Astrocyte of the spinal cord (primary cell): ENCODE results near the gene KLF18.
"Not testable (repeated sequence)": the region's sequence is repeated elsewhere in the genome, so short reads cannot be mapped to it uniquely, and the experiment has no call there.

ENCODE experiments used
- DNase-seq: peaks from one replicate; pipeline ENCODE4 v3.0.0; 2011; ENCODE audit warnings: low read depth, low spot score
- H3K4me3 ChIP-seq: 2 replicates; pipeline ENCODE4 v1.5.1; 2011; ENCODE audit warnings: low read depth, mild to moderate bottlenecking, low read length, moderate library complexity
- in situ Hi-C: cut with HindIII; loops from 2 replicates; pipeline ENCODE4 v1.10.0; 2017; ENCODE audit warnings: low sequenced_read_pairs
- TF ChIP-seq, protein P1 (sequence below): IDR thresholded peaks from 2 replicates; pipeline ENCODE4 v1.5.1; 2012; ENCODE audit warnings: low read depth, mild to moderate bottlenecking, low read length, inconsistent platforms

KLF18 gene

DNA sequence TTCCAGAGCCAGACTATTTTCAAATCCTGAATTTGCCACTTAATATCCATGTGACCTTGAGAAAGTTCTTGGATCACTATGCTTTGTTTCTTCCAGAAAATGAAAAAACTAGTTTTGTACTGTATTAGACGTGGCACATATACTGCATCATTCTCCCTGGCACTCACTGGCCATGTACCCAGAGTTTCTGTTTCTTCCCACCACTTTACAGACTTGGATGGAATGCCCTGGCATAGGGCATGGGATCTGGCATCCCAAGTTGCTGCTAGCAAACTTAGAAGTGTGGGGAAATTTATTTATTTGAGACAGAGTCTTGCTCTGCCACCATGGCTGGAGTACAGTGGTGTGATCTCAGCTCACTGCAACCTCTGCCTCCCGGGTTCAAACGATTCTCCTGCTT lies 10.0 kb downstream of the KLF18 start:
- TF ChIP-seq, protein P1, sequence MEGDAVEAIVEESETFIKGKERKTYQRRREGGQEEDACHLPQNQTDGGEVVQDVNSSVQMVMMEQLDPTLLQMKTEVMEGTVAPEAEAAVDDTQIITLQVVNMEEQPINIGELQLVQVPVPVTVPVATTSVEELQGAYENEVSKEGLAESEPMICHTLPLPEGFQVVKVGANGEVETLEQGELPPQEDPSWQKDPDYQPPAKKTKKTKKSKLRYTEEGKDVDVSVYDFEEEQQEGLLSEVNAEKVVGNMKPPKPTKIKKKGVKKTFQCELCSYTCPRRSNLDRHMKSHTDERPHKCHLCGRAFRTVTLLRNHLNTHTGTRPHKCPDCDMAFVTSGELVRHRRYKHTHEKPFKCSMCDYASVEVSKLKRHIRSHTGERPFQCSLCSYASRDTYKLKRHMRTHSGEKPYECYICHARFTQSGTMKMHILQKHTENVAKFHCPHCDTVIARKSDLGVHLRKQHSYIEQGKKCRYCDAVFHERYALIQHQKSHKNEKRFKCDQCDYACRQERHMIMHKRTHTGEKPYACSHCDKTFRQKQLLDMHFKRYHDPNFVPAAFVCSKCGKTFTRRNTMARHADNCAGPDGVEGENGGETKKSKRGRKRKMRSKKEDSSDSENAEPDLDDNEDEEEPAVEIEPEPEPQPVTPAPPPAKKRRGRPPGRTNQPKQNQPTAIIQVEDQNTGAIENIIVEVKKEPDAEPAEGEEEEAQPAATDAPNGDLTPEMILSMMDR, result no peak
- no peak overlapping the region for H3K4me3 ChIP-seq
- in situ Hi-C loops, result no loop called here
- no peak for DNase-seq

DNA sequence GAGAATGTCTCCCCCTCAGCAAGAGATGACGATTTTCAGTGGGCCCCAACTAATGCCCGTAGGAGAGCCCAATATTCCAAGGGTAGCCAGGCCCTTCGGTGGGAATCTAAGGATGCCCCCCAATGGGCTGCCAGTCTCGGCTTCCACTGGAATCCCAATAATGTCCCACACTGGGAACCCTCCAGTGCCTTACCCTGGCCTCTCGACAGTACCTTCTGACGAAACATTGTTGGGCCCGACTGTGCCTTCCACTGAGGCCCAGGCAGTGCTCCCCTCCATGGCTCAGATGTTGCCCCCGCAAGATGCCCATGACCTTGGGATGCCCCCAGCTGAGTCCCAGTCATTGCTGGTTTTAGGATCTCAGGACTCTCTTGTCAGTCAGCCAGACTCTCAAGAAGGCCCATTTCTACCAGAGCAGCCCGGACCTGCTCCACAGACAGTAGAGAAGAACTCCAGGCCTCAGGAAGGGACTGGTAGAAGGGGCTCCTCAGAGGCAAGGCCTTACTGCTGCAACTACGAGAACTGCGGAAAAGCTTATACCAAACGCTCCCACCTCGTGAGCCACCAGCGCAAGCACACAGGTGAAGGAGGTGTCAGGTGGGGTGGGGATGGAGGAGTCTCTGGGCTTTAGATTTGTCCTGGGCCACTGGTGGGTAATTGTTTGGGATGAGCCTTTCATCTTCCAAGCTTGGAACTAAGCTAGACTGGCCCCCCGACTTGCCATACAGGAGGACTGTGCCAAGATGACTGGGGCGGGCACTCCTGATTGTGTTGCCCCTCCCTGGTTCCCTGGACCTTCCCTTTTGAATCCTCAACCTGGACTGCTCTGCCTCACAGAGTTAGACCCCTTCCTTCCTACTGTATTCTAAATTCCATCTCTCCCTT lies 11.6 kb downstream of the KLF18 start:
- DNase-seq, result no peak
- H3K4me3 ChIP-seq, result no peak overlapping the region
- TF ChIP-seq, protein P1, result no peak
- in situ Hi-C loops, result no loop called here

DNA sequence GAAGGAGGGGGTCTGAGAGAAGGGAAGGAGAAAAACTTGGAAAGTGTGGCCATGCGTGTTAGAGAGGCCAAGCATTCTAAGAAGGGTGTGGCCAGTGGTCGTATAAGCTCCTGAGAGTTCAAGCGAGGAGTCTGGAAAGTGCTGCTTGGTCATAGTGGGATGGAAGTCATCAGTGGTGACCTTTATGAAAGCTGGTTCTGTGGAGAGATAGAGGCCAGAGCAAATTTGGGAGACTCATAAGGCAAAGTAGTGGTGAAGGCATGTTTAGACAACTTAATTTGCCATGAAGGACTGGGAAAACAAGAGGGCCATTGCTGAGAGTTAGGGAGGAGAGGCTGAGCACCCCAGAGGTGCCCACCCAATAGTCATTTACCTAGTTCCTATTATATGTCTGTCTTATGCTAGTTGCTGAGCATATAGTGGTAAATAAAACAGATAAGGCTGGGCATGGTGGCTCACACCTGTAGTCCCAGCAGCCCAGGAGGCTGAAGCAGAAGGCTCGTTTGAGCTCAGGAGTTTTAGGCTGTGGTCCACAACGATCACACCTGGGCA lies 21.0 kb downstream of the KLF18 start:
- H3K4me3 ChIP-seq, result no peak overlapping the region
- in situ Hi-C loops, result no loop called here
- no peak for DNase-seq
- TF ChIP-seq, protein P1, result no peak

DNA sequence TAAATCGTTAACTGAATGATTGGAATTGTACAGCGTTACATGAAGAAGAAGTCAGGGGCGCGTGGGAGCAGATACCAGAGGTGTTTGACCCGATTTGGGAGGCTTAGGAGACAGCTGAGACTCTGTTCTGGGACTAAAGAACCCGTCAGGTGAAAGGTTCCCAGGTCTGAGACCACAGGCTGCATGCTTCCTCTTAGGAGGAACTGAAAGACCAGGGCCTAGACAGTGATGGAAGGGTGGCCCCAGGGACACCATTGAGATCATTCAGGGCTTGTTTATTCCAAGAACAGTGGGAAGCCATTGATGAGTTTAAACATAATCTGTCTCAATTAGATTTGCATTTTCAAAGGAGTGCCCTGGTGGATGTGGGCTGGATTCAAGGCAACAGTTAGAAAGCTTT lies 21.9 kb downstream of the KLF18 start:
- TF ChIP-seq, protein P1, result no peak
- DNase-seq, result no peak
- H3K4me3 ChIP-seq, result no peak overlapping the region
- in situ Hi-C loops, result no loop called here

DNA sequence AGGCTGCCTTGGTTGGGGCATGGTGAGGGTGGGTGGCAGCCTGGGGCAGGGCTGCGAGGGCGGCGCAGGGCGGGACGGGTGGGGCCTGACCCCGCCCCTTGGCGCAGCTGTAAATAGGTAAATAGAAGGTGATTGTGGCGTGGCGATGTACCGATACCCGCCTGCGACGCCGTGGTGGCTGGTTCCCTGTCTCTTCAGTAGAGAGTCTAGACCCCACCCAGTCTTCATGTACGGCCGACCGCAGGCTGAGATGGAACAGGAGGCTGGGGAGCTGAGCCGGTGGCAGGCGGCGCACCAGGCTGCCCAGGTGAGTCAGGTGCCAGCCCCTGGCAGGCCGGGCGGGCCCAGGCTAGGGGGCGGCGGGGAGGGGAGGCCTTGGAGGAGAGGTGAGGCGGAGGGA lies 22.7 kb downstream of the KLF18 start, which contains the start of gene KLF17:
Gene KLF17, plus strand, starts transcription at position 140 of the 400 bp plus-strand sequence. Its CDS starts 87 bp downstream, at position 227.
- in situ Hi-C loops, result no loop called here
- TF ChIP-seq, protein P1, result no peak
- DNase-seq, result no peak
- no peak within 1 kb of the TSS for H3K4me3 ChIP-seq

DNA sequence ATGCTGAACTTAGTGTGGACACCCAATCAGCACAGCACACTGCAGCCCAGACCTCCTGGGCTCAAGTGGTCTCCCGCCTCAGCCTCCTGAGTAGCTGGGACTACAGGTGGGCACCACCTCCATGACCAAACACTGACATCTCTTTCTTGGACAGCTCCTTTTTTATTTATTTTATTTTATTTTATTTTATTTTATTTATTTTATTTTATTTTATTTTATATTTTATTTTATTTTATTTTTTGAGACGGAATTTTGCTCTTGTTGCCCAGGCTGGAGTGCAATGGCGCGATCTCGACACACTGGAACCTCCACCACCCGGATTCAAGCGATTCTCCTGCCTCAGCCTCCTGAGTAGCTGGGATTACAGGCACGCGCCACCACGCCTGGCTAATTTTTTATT lies 24.2 kb downstream of the KLF18 start:
- H3K4me3 ChIP-seq, DNase-seq, in situ Hi-C loops: not testable (repeated sequence)

DNA sequence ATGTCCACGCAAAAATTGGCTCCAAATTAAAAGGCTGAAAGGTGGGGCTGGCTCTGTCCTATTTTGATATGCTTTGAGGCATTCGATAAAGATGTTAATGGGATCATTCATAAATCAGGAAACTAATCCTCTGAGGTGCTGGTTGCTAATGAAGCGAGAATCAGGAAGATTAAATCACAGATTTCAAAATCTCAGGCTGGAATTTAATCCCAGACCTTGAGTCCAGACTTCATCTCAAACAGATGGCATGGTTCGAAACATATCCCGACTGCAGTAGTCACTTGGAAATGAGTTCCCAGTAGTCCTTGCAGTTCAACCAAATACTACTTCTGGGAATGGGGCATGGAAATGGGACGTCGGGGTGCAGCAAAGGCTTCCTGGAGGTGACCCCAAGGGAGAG lies 27.3 kb downstream of the KLF18 start:
- DNase-seq, result no peak
- H3K4me3 ChIP-seq, result no peak overlapping the region
- in situ Hi-C loops, result no loop called here
- TF ChIP-seq, protein P1, result no peak
